B cell (primary cell): Measurements from ENCODE around the gene LRRC47. TPM values are rescaled to one million over a fixed set of nuclear protein-coding genes. Genes with fewer than 3 reads are reported as not detected.

Source experiments
- ATAC-seq: fragments of 200-7000 bp; cut with Tn5 transposase; one replicate; pipeline ENCODE4 v1.10.0; 2021; ENCODE audit warnings: low read depth, mild to moderate bottlenecking, moderate number of reproducible peaks, moderate library complexity
- CTCF ChIA-PET: fragments of 350-600 bp; sonication (Branson Sonifier 250); formaldehyde crosslinking; loops from one replicate; lab custom pipeline; 2021; ENCODE audit warnings: antibody characterized with exemption, inconsistent platforms; lab: Charles Lee
- POLR2A ChIA-PET: fragments of 350-600 bp; sonication (Branson Sonifier 250); formaldehyde crosslinking; loops from one replicate; lab custom pipeline; 2021; ENCODE audit warnings: antibody characterized with exemption; lab: Charles Lee
- DNase-seq: peaks from one replicate; pipeline ENCODE4 v3.0.0; 2013
- H2AFZ ChIP-seq: 2 replicates; pipeline ENCODE4 v1.6.1; 2012; ENCODE audit warnings: mild to moderate bottlenecking, low read depth, low read length; ENCODE audit not compliant: insufficient read depth, poor library complexity, severe bottlenecking
- H3K27ac ChIP-seq, 2 donors: 1 replicate in 1 of 2; 2 replicates in 1 of 2; pipeline ENCODE4 v1.5.1; 2012 to 2013; ENCODE audit warnings: low read length in 2 of 2, mild to moderate bottlenecking in 2 of 2, moderate library complexity in 1 of 2
- H3K27me3 ChIP-seq, 4 experiments: fragments of 200-600 bp in 1 of 4; sonication (generic) in 1 of 4; replicated peaks in 1 of 4; 1 replicate in 2 of 4; 2 replicates in 2 of 4; pipeline versions ENCODE4 v1.6.1 to v1.7.0; 2013 to 2016; ENCODE audit warnings: low read length in 3 of 4, mild to moderate bottlenecking in 2 of 4, mixed read lengths in 1 of 4, moderate library complexity in 1 of 4; ENCODE audit not compliant: insufficient read depth in 4 of 4, control insufficient read depth in 3 of 4; ENCODE audit errors: control extremely low read depth in 1 of 4
- H3K36me3 ChIP-seq, 2 experiments: replicated peaks in 1 of 2; 1 replicate in 1 of 2; 2 replicates in 1 of 2; pipeline versions ENCODE4 v1.6.1 to v1.7.1; 2013; ENCODE audit warnings: low read length in 1 of 2; ENCODE audit not compliant: insufficient read depth in 2 of 2, control insufficient read depth in 1 of 2; ENCODE audit errors: control extremely low read depth in 1 of 2, extremely low read depth in 1 of 2
- H3K4me1 ChIP-seq, 2 donors: fragments of 200-600 bp in 1 of 2; sonication (generic) in 1 of 2; 1 replicate in 1 of 2; 2 replicates in 1 of 2; pipeline versions ENCODE4 v1.5.1 to v1.6.1; 2013 to 2017; ENCODE audit warnings: low read length in 2 of 2; ENCODE audit not compliant: control insufficient read depth in 2 of 2, insufficient read depth in 2 of 2
- H3K4me2 ChIP-seq: replicated peaks from 2 replicates; pipeline ENCODE3; 2012; ENCODE audit warnings: mild to moderate bottlenecking, low read depth, low read length; ENCODE audit not compliant: poor library complexity, severe bottlenecking
- H3K4me3 ChIP-seq, 5 experiments: fragments of 200-600 bp in 1 of 5; sonication (generic) in 1 of 5; 1 replicate in 3 of 5; 2 replicates in 2 of 5; pipeline versions ENCODE4 v1.5.1 to v1.7.0; 2011 to 2016; ENCODE audit warnings: low read length in 4 of 5, mild to moderate bottlenecking in 4 of 5, low read depth in 2 of 5, control low read depth in 1 of 5, moderate library complexity in 1 of 5; ENCODE audit not compliant: insufficient read depth in 1 of 5; ENCODE audit errors: control extremely low read depth in 1 of 5, extremely low read depth in 1 of 5
- H3K79me2 ChIP-seq: fragments of 200-600 bp; sonication (generic); one replicate; pipeline ENCODE4 v1.6.0; 2016; ENCODE audit warnings: low read length; ENCODE audit not compliant: control insufficient read depth, insufficient read depth
- H3K9ac ChIP-seq: fragments of 200-600 bp; sonication (generic); 2 replicates; pipeline ENCODE4 v1.6.1; 2017; ENCODE audit warnings: mild to moderate bottlenecking, low read length, moderate library complexity
- H3K9me3 ChIP-seq, 3 donors: one replicate each; pipeline versions ENCODE4 v1.6.1 to v1.7.1; 2013; ENCODE audit warnings: low read length in 2 of 3; ENCODE audit not compliant: control insufficient read depth in 2 of 3, insufficient read depth in 1 of 3; ENCODE audit errors: control extremely low read depth in 1 of 3
- H4K20me1 ChIP-seq: 2 replicates; pipeline ENCODE4 v1.6.0; 2012; ENCODE audit warnings: mild to moderate bottlenecking, low read length; ENCODE audit not compliant: insufficient read depth, control insufficient read depth, poor library complexity, severe bottlenecking
- H3K27ac Mint-ChIP-seq: one replicate; pipeline ENCODE4 v1.8.0; 2021; ENCODE audit warnings: mixed read lengths
- H3K27me3 Mint-ChIP-seq: one replicate; pipeline ENCODE4 v1.8.0; 2021; ENCODE audit warnings: mixed read lengths
- H3K4me1 Mint-ChIP-seq: one replicate; pipeline ENCODE4 v1.8.0; 2021; ENCODE audit warnings: mixed read lengths
- H3K4me3 Mint-ChIP-seq: one replicate; pipeline ENCODE4 v1.8.0; 2021; ENCODE audit warnings: mixed read lengths
- H3K9me3 Mint-ChIP-seq: one replicate; pipeline ENCODE4 v1.8.0; 2022; ENCODE audit warnings: mixed read lengths; ENCODE audit not compliant: insufficient read depth
- CTCF ChIP-seq: fragments of 200-600 bp; IDR thresholded peaks from one replicate; pipeline ENCODE4 v1.8.0; 2022; ENCODE audit warnings: antibody characterized with exemption, mild to moderate bottlenecking
- EZH2 ChIP-seq: IDR thresholded peaks from 2 replicates; pipeline ENCODE4 v1.6.1; 2012; ENCODE audit warnings: borderline replicate concordance, low read depth, mild to moderate bottlenecking, moderate library complexity, low read length; ENCODE audit not compliant: insufficient read depth, poor library complexity, severe bottlenecking
- WGBS: methylation state at CpG from one replicate; pipeline ENCODE4 v1.1.5; 2013; ENCODE audit warnings: missing lambda C conversion rate; ENCODE audit not compliant: insufficient coverage; 5-methylcytosine and 5-hydroxymethylcytosine counted together
- intact Hi-C: fragments of 100-400 bp; cut with micrococcal nuclease; formaldehyde crosslinking; loops from one replicate; pipeline ENCODE4 v1.10.0; 2022
- polyA plus RNA-seq: library from polyadenylated mRNA; depleted of rRNA; stranded (reverse); fragments of >200 nt; gene quantifications from 2 replicates; pipeline ENCODE4 v1.2.3, GENCODE V29; 2012
- total RNA-seq, 2 donors: library from RNA; stranded (reverse); fragments of 120-200 nt in 1 of 2; gene quantifications; 1 replicate in 1 of 2; 2 replicates in 1 of 2; pipeline versions ENCODE4 v1.2.3 to v1.2.4, GENCODE V29; 2013 to 2022

The LRRC47 gene
- total and polyA plus RNA-seq, 2 donors (not counting 1 experiment from before 2014, with no cell fraction given) = 16.7 to 48.2 TPM

GRCh38 chr1:3828391-3828790 lies 32.1 kb upstream of the LRRC47 start:
- no peak overlapping the region for H3K27ac Mint-ChIP-seq
- Histone ChIP-seq H3K4me2 (no peak overlapping the region), H3K9me3 (no peaks in the 10 kb centered on the region), H3K27ac (no peak overlapping the region), H3K79me2 (no peaks in the 10 kb centered on the region), H3K36me3 (peaks cover 2 to 65% of the 10 kb centered on the region in 2 experiments), H3K4me1 (no peaks in the 10 kb centered on the region), H3K27me3 (no peaks in the 10 kb centered on the region), H2AFZ (no peak overlapping the region), H3K9ac (no peak overlapping the region), H4K20me1 (no peaks in the 10 kb centered on the region), H3K4me3 (no peak overlapping the region)
- ChIA-PET POLR2A (no interaction called here), CTCF (no interaction called here)
- DNase-seq = no peak
- TF ChIP-seq CTCF (no peak), EZH2 (no peak)
- ATAC-seq = no peak
- H3K4me3 Mint-ChIP-seq = no peak overlapping the region
- no peaks in the 10 kb centered on the region for H3K9me3 Mint-ChIP-seq
- intact Hi-C loops = no loop called here
- H3K27me3 Mint-ChIP-seq = no peaks in the 10 kb centered on the region
- WGBS = 96% methylated on average over 5 of the region's 8 CpGs
- H3K4me1 Mint-ChIP-seq = no peaks in the 10 kb centered on the region

GRCh38 chr1:3827813-3828307 lies 31.6 kb upstream of the LRRC47 start:
- Histone ChIP-seq H3K4me1 (no peaks in the 10 kb centered on the region), H3K27me3 (no peaks in the 10 kb centered on the region), H3K27ac (no peak overlapping the region), H4K20me1 (no peaks in the 10 kb centered on the region), H3K4me3 (no peak overlapping the region), H3K36me3 (peaks cover 2 to 68% of the 10 kb centered on the region in 2 experiments), H3K4me2 (no peak overlapping the region), H3K9me3 (no peaks in the 10 kb centered on the region), H3K9ac (no peak overlapping the region), H2AFZ (no peak overlapping the region), H3K79me2 (no peaks in the 10 kb centered on the region)
- ChIA-PET POLR2A (no interaction called here), CTCF (no interaction called here)
- no peak overlapping the region for H3K4me3 Mint-ChIP-seq
- no peaks in the 10 kb centered on the region for H3K27me3 Mint-ChIP-seq
- 92% methylated on average over 14 of the region's 14 CpGs for WGBS
- ATAC-seq (no peak), DNase-seq (no peak)
- intact Hi-C loops = no loop called here
- no peak overlapping the region for H3K27ac Mint-ChIP-seq
- H3K4me1 Mint-ChIP-seq = no peaks in the 10 kb centered on the region
- no peaks in the 10 kb centered on the region for H3K9me3 Mint-ChIP-seq
- no peak for TF ChIP-seq EZH2
